LNCAP (cell line): ENCODE results near the gene DDX18.

ENCODE experiments used
- CTCF ChIP-seq: fragments of 450-650 bp; IDR thresholded peaks from 2 replicates; pipeline ENCODE4 v1.5.1; 2017; ENCODE audit warnings: mild to moderate bottlenecking

DDX18 gene

GRCh38 chr2:117845304-117845703 lies 30.8 kb downstream of the DDX18 start:
- TF ChIP-seq CTCF, result no peak

- no peak for TF ChIP-seq CTCF
Observed at GRCh38 chr2:117850015-117850414, 35.5 kb downstream of the DDX18 start.

- no peak for TF ChIP-seq CTCF
Observed at GRCh38 chr2:117850461-117850860, 36.0 kb downstream of the DDX18 start.

- no peak for TF ChIP-seq CTCF
Observed at GRCh38 chr2:117851969-117852368, 37.5 kb downstream of the DDX18 start.

GRCh38 chr2:117853316-117853715 lies 38.8 kb downstream of the DDX18 start:
- no peak for TF ChIP-seq CTCF

GRCh38 chr2:117853873-117854272 lies 39.4 kb downstream of the DDX18 start:
- TF ChIP-seq CTCF, result no peak

GRCh38 chr2:117854610-117855009 lies 40.1 kb downstream of the DDX18 start:
- no peak for TF ChIP-seq CTCF

- TF ChIP-seq CTCF, result no peak
Observed at GRCh38 chr2:117855886-117856285, 41.4 kb downstream of the DDX18 start.
